ENCODE data around the gene PKN1.
A peak's percentile ranks its signal among the peaks of the same experiment; 100 is the strongest.

Gene PKN1

GRCh38 chr19:14413693-14414181, 19.4 kb upstream of the PKN1 start:
- H3K4me3 ChIP-seq (ENCODE audit: low read length): no peak overlapping the region
- peaks cover 17% of the 10 kb centered on the region for H3K4me1 ChIP-seq (ENCODE audit: low read length)
- H4K20me1 ChIP-seq (ENCODE audit: insufficient read depth, low read length): peaks cover 86% of the 10 kb centered on the region
- no peak overlapping the region for H3K27ac ChIP-seq (ENCODE audit: low read length)
- H3K36me3 ChIP-seq (replicated peaks; ENCODE audit: low read depth, low read length): peaks cover 81% of the 10 kb centered on the region
- TF ChIP-seq, protein P1, sequence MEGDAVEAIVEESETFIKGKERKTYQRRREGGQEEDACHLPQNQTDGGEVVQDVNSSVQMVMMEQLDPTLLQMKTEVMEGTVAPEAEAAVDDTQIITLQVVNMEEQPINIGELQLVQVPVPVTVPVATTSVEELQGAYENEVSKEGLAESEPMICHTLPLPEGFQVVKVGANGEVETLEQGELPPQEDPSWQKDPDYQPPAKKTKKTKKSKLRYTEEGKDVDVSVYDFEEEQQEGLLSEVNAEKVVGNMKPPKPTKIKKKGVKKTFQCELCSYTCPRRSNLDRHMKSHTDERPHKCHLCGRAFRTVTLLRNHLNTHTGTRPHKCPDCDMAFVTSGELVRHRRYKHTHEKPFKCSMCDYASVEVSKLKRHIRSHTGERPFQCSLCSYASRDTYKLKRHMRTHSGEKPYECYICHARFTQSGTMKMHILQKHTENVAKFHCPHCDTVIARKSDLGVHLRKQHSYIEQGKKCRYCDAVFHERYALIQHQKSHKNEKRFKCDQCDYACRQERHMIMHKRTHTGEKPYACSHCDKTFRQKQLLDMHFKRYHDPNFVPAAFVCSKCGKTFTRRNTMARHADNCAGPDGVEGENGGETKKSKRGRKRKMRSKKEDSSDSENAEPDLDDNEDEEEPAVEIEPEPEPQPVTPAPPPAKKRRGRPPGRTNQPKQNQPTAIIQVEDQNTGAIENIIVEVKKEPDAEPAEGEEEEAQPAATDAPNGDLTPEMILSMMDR (IDR thresholded peaks at IDR 0.05; ENCODE audit: low read depth, low read length): no peak
- no peak for TF ChIP-seq EZH2phosphoT487 (IDR thresholded peaks at IDR 0.05; ENCODE audit: low read depth)
- no peak overlapping the region for H2AFZ ChIP-seq (ENCODE audit: low read depth, low read length)
- no peaks in the 10 kb centered on the region for H3K27me3 ChIP-seq (ENCODE audit: low read depth, low read length)
- peaks cover 85% of the 10 kb centered on the region for H3K79me2 ChIP-seq (ENCODE audit: low read length)
- no peak overlapping the region for H3K9ac ChIP-seq (ENCODE audit: low read length)
- no peaks in the 10 kb centered on the region for H3K9me3 ChIP-seq (ENCODE audit: insufficient read depth, low read length)
- no peak overlapping the region for H3K4me2 ChIP-seq (ENCODE audit: low read length)

- no peak overlapping the region for H3K9ac ChIP-seq (ENCODE audit: low read length)
These were observed 18.0 kb upstream of the PKN1 start for GRCh38 chr19:14414926-14415690.

GRCh38 chr19:14416817-14417231, 16.3 kb upstream of the PKN1 start:
- peaks cover 59% of the 10 kb centered on the region for H4K20me1 ChIP-seq (ENCODE audit: insufficient read depth, low read length)
- peaks cover 73% of the 10 kb centered on the region for H3K79me2 ChIP-seq (ENCODE audit: low read length)
- no peak overlapping the region for H2AFZ ChIP-seq (ENCODE audit: low read depth, low read length)
- peak overlapping the region; percentile 100 for H3K9ac ChIP-seq (ENCODE audit: low read length)
- H3K27ac ChIP-seq (ENCODE audit: low read length): peak overlapping the region; percentile 13; the same call in 1 of the 2 replicates
- H3K4me3 ChIP-seq (ENCODE audit: low read length): peak overlapping the region; percentile 98
- peak overlapping the region; percentile 78 for H3K4me2 ChIP-seq (ENCODE audit: low read length)
- H3K27me3 ChIP-seq (ENCODE audit: low read depth, low read length): no peaks in the 10 kb centered on the region
- peaks cover 50% of the 10 kb centered on the region for H3K36me3 ChIP-seq (replicated peaks; ENCODE audit: low read depth, low read length)
- TF ChIP-seq, protein P1 (IDR thresholded peaks at IDR 0.05; ENCODE audit: low read depth, low read length): no peak
- TF ChIP-seq EZH2phosphoT487 (IDR thresholded peaks at IDR 0.05; ENCODE audit: low read depth): no peak
- H3K9me3 ChIP-seq (ENCODE audit: insufficient read depth, low read length): no peaks in the 10 kb centered on the region
- H3K4me1 ChIP-seq (ENCODE audit: low read length): peaks cover 24% of the 10 kb centered on the region

More at GRCh38 chr19:14414926-14415690, 18.0 kb upstream of the PKN1 start:
- H4K20me1 ChIP-seq (ENCODE audit: insufficient read depth, low read length): peaks cover 76% of the 10 kb centered on the region
- peaks cover 24% of the 10 kb centered on the region for H3K4me1 ChIP-seq (ENCODE audit: low read length)
- H3K27ac ChIP-seq (ENCODE audit: low read length): no peak overlapping the region
- H3K4me3 ChIP-seq (ENCODE audit: low read length): no peak overlapping the region
- H3K79me2 ChIP-seq (ENCODE audit: low read length): peaks cover 89% of the 10 kb centered on the region
- TF ChIP-seq, protein P1 (IDR thresholded peaks at IDR 0.05; ENCODE audit: low read depth, low read length): no peak
- no peak for TF ChIP-seq EZH2phosphoT487 (IDR thresholded peaks at IDR 0.05; ENCODE audit: low read depth)
- no peaks in the 10 kb centered on the region for H3K9me3 ChIP-seq (ENCODE audit: insufficient read depth, low read length)
- no peaks in the 10 kb centered on the region for H3K27me3 ChIP-seq (ENCODE audit: low read depth, low read length)
- H2AFZ ChIP-seq (ENCODE audit: low read depth, low read length): no peak overlapping the region
- no peak overlapping the region for H3K4me2 ChIP-seq (ENCODE audit: low read length)
- H3K36me3 ChIP-seq (replicated peaks; ENCODE audit: low read depth, low read length): peaks cover 67% of the 10 kb centered on the region

- TF ChIP-seq, protein P1 (IDR thresholded peaks at IDR 0.05; ENCODE audit: low read depth, low read length): no peak
- no peak for TF ChIP-seq EZH2phosphoT487 (IDR thresholded peaks at IDR 0.05; ENCODE audit: low read depth)
- H3K27ac ChIP-seq (ENCODE audit: low read length): peak overlapping the region; percentile 79
- peaks cover 30% of the 10 kb centered on the region for H3K4me1 ChIP-seq (ENCODE audit: low read length)
- H3K4me3 ChIP-seq (ENCODE audit: low read length): peak overlapping the region; percentile 98
- H2AFZ ChIP-seq (ENCODE audit: low read depth, low read length): no peak overlapping the region
- no peaks in the 10 kb centered on the region for H3K27me3 ChIP-seq (ENCODE audit: low read depth, low read length)
- H3K9ac ChIP-seq (ENCODE audit: low read length): peak overlapping the region; percentile 100
- peaks cover 54% of the 10 kb centered on the region for H3K79me2 ChIP-seq (ENCODE audit: low read length)
- H3K4me2 ChIP-seq (ENCODE audit: low read length): peak overlapping the region; percentile 78
- H3K36me3 ChIP-seq (replicated peaks; ENCODE audit: low read depth, low read length): peaks cover 31% of the 10 kb centered on the region
- no peaks in the 10 kb centered on the region for H3K9me3 ChIP-seq (ENCODE audit: insufficient read depth, low read length)
- peaks cover 40% of the 10 kb centered on the region for H4K20me1 ChIP-seq (ENCODE audit: insufficient read depth, low read length)
These were observed 14.3 kb upstream of the PKN1 start for GRCh38 chr19:14418856-14419105.
